Mononuclear cell (primary cell): ENCODE data around the gene CHSY1. TPM values are rescaled to one million over a fixed set of nuclear protein-coding genes. Genes with fewer than 3 reads are reported as not detected.

Experiments
- H3K27me3 ChIP-seq: 2 replicates; pipeline ENCODE4 v1.6.0; 2011; ENCODE audit warnings: low read length, control low read depth; ENCODE audit not compliant: insufficient read depth
- H3K4me1 ChIP-seq: 2 replicates; pipeline ENCODE4 v1.5.1; 2011; ENCODE audit warnings: mild to moderate bottlenecking, low read length, control low read depth; ENCODE audit not compliant: insufficient read depth
- H3K4me3 ChIP-seq: 2 replicates; pipeline ENCODE4 v1.5.1; 2011; ENCODE audit warnings: mild to moderate bottlenecking, low read length, moderate library complexity
- H3K9me3 ChIP-seq: 2 replicates; pipeline ENCODE4 v1.5.1; 2011; ENCODE audit warnings: low read depth, mild to moderate bottlenecking, control low read depth, low read length
- total RNA-seq: library from RNA; depleted of rRNA; stranded (reverse); fragments of >200 nt; gene quantifications from one replicate; pipeline ENCODE4 v1.2.3, GENCODE V29; 2012

Gene CHSY1
- total RNA-seq, 1 donor = 22.2 TPM

- H3K27me3 ChIP-seq = no peaks in the 10 kb centered on the region
- H3K4me3 ChIP-seq = no peak overlapping the region
- peaks cover 20% of the 10 kb centered on the region for H3K4me1 ChIP-seq
- H3K9me3 ChIP-seq = no peaks in the 10 kb centered on the region
Observed at GRCh38 chr15:101145362-101145761, 106.5 kb downstream of the CHSY1 start.

DNA sequence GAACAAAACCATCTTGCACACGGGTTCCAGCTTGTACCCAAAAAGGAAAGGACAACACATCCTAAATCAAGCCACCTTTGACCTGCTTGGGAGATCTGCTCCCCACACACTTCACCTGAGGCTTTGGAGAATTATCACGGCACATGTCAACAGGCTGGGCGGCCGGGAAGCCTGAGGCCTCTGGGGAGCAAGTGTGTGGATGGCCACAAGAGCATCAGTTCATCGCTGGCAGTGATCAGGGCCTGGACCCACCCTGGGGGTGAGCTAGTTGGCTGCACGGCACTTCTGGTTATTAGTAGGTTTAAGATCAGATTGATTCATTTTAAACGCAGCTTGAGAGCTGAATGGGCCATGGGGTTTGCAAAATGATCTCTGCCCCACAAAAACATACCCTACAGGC is 108.5 kb downstream of the CHSY1 start:
- H3K4me3 ChIP-seq = no peak overlapping the region
- peaks cover 15% of the 10 kb centered on the region for H3K4me1 ChIP-seq
- H3K27me3 ChIP-seq = no peaks in the 10 kb centered on the region
- H3K9me3 ChIP-seq = no peaks in the 10 kb centered on the region

GRCh38 chr15:101142711-101143110 is 109.1 kb downstream of the CHSY1 start:
- Histone ChIP-seq H3K4me3 (no peak overlapping the region), H3K9me3 (no peaks in the 10 kb centered on the region), H3K27me3 (no peaks in the 10 kb centered on the region)

GRCh38 chr15:101141926-101142527 is 109.8 kb downstream of the CHSY1 start:
- Histone ChIP-seq H3K27me3 (no peaks in the 10 kb centered on the region), H3K9me3 (no peaks in the 10 kb centered on the region), H3K4me3 (no peak overlapping the region), H3K4me1 (peaks cover 28% of the 10 kb centered on the region)

More at GRCh38 chr15:101142711-101143110, 109.1 kb downstream of the CHSY1 start:
- H3K4me1 ChIP-seq = peaks cover 21% of the 10 kb centered on the region

- no peak overlapping the region for H3K4me3 ChIP-seq
- peaks cover 42% of the 10 kb centered on the region for H3K4me1 ChIP-seq
- no peaks in the 10 kb centered on the region for H3K9me3 ChIP-seq
- no peaks in the 10 kb centered on the region for H3K27me3 ChIP-seq
Observed at GRCh38 chr15:101140697-101141065, 111.2 kb downstream of the CHSY1 start.

- H3K4me1 ChIP-seq = peaks cover 46% of the 10 kb centered on the region
- no peaks in the 10 kb centered on the region for H3K9me3 ChIP-seq
- H3K4me3 ChIP-seq = no peak overlapping the region
- no peaks in the 10 kb centered on the region for H3K27me3 ChIP-seq
Observed at GRCh38 chr15:101139986-101140696, 111.7 kb downstream of the CHSY1 start.

- no peaks in the 10 kb centered on the region for H3K9me3 ChIP-seq
- H3K27me3 ChIP-seq = no peaks in the 10 kb centered on the region
- H3K4me3 ChIP-seq = no peak overlapping the region
- peaks cover 46% of the 10 kb centered on the region for H3K4me1 ChIP-seq
Observed at GRCh38 chr15:101138913-101139880, 112.7 kb downstream of the CHSY1 start.

- Histone ChIP-seq H3K27me3 (no peaks in the 10 kb centered on the region), H3K9me3 (no peaks in the 10 kb centered on the region), H3K4me1 (peaks cover 46% of the 10 kb centered on the region), H3K4me3 (no peak overlapping the region)
Observed at GRCh38 chr15:101138086-101138660, 113.7 kb downstream of the CHSY1 start.

DNA sequence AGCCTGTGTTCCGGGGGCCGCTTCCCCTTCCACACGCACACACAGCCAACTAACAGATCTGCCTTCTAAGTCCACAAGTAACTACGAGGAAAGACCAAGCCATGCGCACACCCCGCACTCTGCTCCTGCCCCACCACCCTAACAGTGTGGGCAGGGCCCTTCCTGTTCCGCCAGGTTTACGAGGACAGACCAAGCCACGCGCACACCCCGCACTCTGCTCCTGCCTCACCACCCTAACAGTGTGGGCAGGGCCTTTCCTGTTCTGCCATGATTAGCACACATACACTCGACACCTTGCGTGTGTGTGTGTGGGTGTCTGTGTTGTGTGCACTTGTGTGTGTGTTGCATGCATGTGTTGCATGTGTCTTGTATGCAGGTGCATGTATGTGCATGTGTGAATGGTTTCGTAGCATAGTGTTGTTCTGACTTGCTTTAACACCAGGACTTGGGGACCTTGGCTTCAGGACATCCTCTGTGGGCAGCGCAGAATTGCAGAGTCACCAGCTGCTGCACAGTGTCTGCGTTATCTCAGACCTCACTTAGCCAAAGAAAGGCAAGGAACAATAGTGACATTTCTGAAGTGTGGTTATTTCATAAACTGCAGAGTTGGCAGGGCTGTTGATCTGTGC is 114.4 kb downstream of the CHSY1 start:
- no peaks in the 10 kb centered on the region for H3K9me3 ChIP-seq
- H3K27me3 ChIP-seq = no peaks in the 10 kb centered on the region
- peaks cover 46% of the 10 kb centered on the region for H3K4me1 ChIP-seq
- no peak overlapping the region for H3K4me3 ChIP-seq

DNA sequence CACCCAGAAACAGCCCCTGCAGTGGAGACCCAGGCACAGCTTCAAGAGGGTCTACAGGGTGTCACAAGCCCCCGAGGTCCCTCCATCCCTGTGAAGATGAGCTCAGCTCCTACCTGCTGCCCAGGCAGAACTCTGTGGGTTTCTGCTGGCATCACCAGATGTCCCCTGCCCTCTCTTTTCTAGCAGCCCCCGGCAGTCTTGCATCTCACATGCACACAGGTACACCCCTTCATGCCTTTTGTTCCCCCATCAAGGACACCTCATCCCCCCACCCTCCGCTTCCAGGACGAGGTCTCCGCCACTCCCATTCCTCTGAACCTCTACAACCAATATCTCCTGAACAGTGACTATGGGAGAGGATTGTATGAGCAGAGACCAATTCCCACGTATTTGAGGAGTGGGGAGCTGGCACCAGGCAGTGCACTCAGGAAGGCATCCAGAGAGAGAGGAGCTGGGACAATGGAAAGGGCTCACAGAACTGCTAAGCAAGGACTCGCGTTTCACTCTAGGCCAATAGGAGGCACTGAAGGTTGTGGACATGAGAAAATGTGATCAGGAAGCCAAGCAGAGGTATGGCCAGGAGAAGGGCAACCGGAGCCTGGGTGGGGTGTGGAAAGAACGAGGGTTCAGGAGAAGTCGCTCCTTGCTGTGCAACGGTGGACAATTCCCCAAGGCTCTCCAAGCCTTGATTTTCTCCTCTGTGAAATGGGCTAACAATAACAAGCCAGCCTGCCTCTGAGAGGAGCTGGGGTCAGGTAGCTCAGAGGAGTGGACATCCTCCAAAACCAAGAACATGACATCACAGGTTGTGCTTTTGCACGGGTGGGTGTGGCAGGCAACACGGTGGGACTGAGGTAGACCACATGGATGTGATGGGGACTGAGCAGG is 115.2 kb downstream of the CHSY1 start:
- no peak overlapping the region for H3K4me3 ChIP-seq
- H3K4me1 ChIP-seq = peaks cover 46% of the 10 kb centered on the region
- H3K9me3 ChIP-seq = no peaks in the 10 kb centered on the region

DNA sequence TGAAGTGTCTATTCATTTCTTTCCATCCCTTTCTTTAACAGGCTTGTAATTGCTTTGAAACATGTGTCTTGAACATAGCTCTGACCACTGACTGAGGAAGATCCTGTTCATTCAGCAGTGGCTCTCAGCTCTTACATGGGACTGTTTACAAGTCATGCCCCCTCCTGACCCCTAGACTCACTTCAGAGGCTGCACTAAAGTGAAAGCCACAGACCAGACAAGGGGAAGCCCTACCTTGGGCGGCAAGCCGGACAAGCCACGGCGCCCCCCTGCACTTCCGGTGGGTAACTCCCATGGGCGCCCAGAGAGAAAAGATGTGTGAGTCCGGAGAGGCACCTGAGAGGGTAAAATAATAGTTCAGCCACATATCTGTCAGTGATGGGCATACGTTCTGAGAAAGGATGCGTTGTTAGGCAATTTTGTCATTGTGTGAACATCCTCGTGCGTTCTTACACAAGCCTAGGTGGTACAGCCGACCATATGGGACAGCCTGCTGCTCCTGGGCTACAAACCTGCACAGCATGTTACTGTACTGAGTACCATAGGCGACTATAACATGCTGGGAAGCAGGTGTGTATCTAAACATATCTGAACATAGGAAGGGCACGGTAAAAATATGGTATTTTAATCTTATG is 116.2 kb downstream of the CHSY1 start:
- H3K4me1 ChIP-seq = peaks cover 51% of the 10 kb centered on the region

More for the DNA sequence above, 115.2 kb downstream of the CHSY1 start:
- H3K27me3 ChIP-seq = no peaks in the 10 kb centered on the region

GRCh38 chr15:101134780-101135179 is 117.1 kb downstream of the CHSY1 start:
- H3K9me3 ChIP-seq = no peaks in the 10 kb centered on the region
- peaks cover 49% of the 10 kb centered on the region for H3K4me1 ChIP-seq
- H3K4me3 ChIP-seq = no peak overlapping the region
- no peaks in the 10 kb centered on the region for H3K27me3 ChIP-seq

More for the DNA sequence above, 116.2 kb downstream of the CHSY1 start:
- H3K9me3 ChIP-seq = no peaks in the 10 kb centered on the region
- no peak overlapping the region for H3K4me3 ChIP-seq
- no peaks in the 10 kb centered on the region for H3K27me3 ChIP-seq

- no peaks in the 10 kb centered on the region for H3K27me3 ChIP-seq
- H3K4me3 ChIP-seq = no peak overlapping the region
- no peaks in the 10 kb centered on the region for H3K9me3 ChIP-seq
- peaks cover 56% of the 10 kb centered on the region for H3K4me1 ChIP-seq
Observed at GRCh38 chr15:101133751-101134261, 118.0 kb downstream of the CHSY1 start.
